Glutamatergic neuron (in vitro differentiated cells): ENCODE data around the gene KCND1. TPM values are rescaled to one million over a fixed set of nuclear protein-coding genes. Genes with fewer than 3 reads are reported as not detected.

Experiments
- DNase-seq: peaks from one replicate; pipeline ENCODE4 v3.0.0; 2022
- H3K27ac Mint-ChIP-seq: one replicate; pipeline ENCODE4 v1.8.0; 2020; ENCODE audit warnings: mild to moderate bottlenecking, mixed read lengths, inconsistent platforms; ENCODE audit not compliant: unreplicated experiment
- H3K27me3 Mint-ChIP-seq: one replicate; pipeline ENCODE4 v1.8.0; 2020; ENCODE audit warnings: mild to moderate bottlenecking, moderate library complexity, mixed read lengths, inconsistent platforms; ENCODE audit not compliant: unreplicated experiment
- H3K36me3 Mint-ChIP-seq: one replicate; pipeline ENCODE4 v1.8.0; 2020; ENCODE audit warnings: mild to moderate bottlenecking, mixed read lengths, inconsistent platforms; ENCODE audit not compliant: unreplicated experiment
- H3K4me1 Mint-ChIP-seq: one replicate; pipeline ENCODE4 v1.8.0; 2020; ENCODE audit warnings: mild to moderate bottlenecking, low read depth, mixed read lengths, inconsistent platforms; ENCODE audit not compliant: unreplicated experiment
- H3K4me3 Mint-ChIP-seq: one replicate; pipeline ENCODE4 v1.8.0; 2020; ENCODE audit warnings: mild to moderate bottlenecking, mixed read lengths, inconsistent platforms; ENCODE audit not compliant: unreplicated experiment
- H3K9me3 Mint-ChIP-seq: one replicate; pipeline ENCODE4 v1.8.0; 2020; ENCODE audit warnings: mild to moderate bottlenecking, moderate library complexity, mixed read lengths, inconsistent platforms; ENCODE audit not compliant: unreplicated experiment
- total RNA-seq: library from RNA; stranded (reverse); fragmentation: NEBNext Ultra II Directional; extraction: Animal tissue kit (Norgen Biotek cat#: 25700); gene quantifications from one replicate; pipeline ENCODE4 v1.2.1, GENCODE V29; 2021; ENCODE audit not compliant: unreplicated experiment
- TF ChIP-seq, protein P1 (sequence below): fragments of 200-600 bp; sonication (generic); IDR thresholded peaks from one replicate; pipeline ENCODE4 v1.5.0; 2021; ENCODE audit not compliant: partially characterized antibody, unreplicated experiment

KCND1 gene
- total RNA-seq, 1 donor from 2014 or later = 7.2 TPM

- TF ChIP-seq, protein P1, sequence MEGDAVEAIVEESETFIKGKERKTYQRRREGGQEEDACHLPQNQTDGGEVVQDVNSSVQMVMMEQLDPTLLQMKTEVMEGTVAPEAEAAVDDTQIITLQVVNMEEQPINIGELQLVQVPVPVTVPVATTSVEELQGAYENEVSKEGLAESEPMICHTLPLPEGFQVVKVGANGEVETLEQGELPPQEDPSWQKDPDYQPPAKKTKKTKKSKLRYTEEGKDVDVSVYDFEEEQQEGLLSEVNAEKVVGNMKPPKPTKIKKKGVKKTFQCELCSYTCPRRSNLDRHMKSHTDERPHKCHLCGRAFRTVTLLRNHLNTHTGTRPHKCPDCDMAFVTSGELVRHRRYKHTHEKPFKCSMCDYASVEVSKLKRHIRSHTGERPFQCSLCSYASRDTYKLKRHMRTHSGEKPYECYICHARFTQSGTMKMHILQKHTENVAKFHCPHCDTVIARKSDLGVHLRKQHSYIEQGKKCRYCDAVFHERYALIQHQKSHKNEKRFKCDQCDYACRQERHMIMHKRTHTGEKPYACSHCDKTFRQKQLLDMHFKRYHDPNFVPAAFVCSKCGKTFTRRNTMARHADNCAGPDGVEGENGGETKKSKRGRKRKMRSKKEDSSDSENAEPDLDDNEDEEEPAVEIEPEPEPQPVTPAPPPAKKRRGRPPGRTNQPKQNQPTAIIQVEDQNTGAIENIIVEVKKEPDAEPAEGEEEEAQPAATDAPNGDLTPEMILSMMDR = no peak
- no peak overlapping the region for H3K4me3 Mint-ChIP-seq
- no peak overlapping the region for H3K27ac Mint-ChIP-seq
- peaks cover 10% of the 10 kb centered on the region for H3K4me1 Mint-ChIP-seq
- H3K9me3 Mint-ChIP-seq = peaks cover 3% of the 10 kb centered on the region
- no peak for DNase-seq
- H3K27me3 Mint-ChIP-seq = peaks cover 6% of the 10 kb centered on the region
- peaks cover under 1% of the 10 kb centered on the region for H3K36me3 Mint-ChIP-seq
Measured at GRCh38 chrX:48969471-48969870, 2.2 kb downstream of the KCND1 start.

GRCh38 chrX:48968377-48968776 is 3.3 kb downstream of the KCND1 start:
- Mint-ChIP-seq H3K4me3 (no peak overlapping the region), H3K36me3 (no peaks in the 10 kb centered on the region), H3K9me3 (peaks cover 3% of the 10 kb centered on the region), H3K4me1 (peaks cover 9% of the 10 kb centered on the region), H3K27ac (no peak overlapping the region), H3K27me3 (peaks cover 5% of the 10 kb centered on the region)
- no peak for DNase-seq
- TF ChIP-seq, protein P1 = no peak

GRCh38 chrX:48966796-48967579 is 4.7 kb downstream of the KCND1 start:
- Mint-ChIP-seq H3K27ac (no peak overlapping the region), H3K36me3 (no peaks in the 10 kb centered on the region), H3K4me3 (no peak overlapping the region), H3K4me1 (no peaks in the 10 kb centered on the region), H3K27me3 (no peaks in the 10 kb centered on the region), H3K9me3 (no peaks in the 10 kb centered on the region)
- TF ChIP-seq, protein P1 = no peak
- no peak for DNase-seq

DNA sequence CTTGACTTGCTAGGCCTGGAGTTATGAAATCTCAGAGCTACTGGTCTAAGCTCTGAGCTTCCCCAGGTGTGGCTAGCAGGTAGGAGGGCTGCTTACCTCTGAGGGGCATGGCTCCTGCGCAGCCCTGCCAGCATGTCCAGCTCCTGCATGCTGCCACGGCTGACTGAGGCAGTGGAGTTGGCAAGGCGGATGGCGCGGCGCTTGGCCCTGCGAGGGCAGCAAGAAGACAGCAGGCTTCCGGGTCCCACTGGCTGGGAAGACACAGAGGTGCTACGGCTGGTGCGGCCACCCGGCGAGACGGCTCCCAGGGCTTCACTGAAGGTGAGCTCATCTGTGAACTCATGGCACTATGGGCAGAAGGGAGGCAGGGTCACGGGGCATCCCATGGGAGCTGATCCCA is 5.7 kb downstream of the KCND1 start:
- Mint-ChIP-seq H3K9me3 (no peaks in the 10 kb centered on the region), H3K36me3 (no peaks in the 10 kb centered on the region), H3K4me3 (no peak overlapping the region), H3K27me3 (no peaks in the 10 kb centered on the region), H3K27ac (no peak overlapping the region), H3K4me1 (peaks cover 5% of the 10 kb centered on the region)
- TF ChIP-seq, protein P1 = no peak
- no peak for DNase-seq

DNA sequence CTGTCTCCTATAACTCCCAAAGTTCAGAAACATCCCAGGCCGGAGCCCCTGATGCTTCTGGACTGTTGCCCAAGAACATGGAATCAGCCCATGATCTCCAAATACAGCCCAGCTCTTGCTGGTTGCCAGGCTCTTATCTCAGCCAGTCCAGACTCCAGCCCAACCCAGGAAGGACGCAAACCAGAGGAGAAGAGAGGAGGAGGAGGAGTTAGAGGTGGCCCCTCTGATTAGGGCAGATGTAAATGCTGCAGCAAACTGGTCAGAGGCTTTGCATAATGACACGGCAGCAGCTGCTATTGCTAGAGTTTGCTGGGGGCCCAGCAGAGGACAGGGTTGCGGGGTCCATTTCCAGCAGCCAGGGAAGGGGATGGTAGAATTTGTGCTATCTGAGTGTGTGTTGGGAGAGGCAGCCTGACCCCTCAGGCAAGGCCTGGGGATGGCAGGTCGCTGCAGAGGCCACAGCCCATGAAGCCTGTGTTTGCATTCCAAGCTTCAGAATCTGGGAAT is 10.0 kb downstream of the KCND1 start:
- TF ChIP-seq, protein P1 = no peak
- Mint-ChIP-seq H3K4me1 (peaks cover 5% of the 10 kb centered on the region), H3K9me3 (peaks cover 6% of the 10 kb centered on the region), H3K27me3 (peaks cover 8% of the 10 kb centered on the region), H3K36me3 (no peaks in the 10 kb centered on the region), H3K27ac (peak overlapping the region; percentile 38), H3K4me3 (no peak overlapping the region)
- no peak for DNase-seq
